SK-N-SH (cell line): ENCODE data around the gene RSRC2. TPM values are rescaled to one million over a fixed set of nuclear protein-coding genes. Genes with fewer than 3 reads are reported as not detected.

ENCODE experiments used
- CTCF ChIA-PET: fragments of 300-600, 350-600 bp; formaldehyde crosslinking; extraction: SDS; loops from one replicate; lab custom pipeline; 2021; lab: Yijun Ruan, JAX
- POLR2A ChIA-PET: fragments of 350-600 bp; sonication (Branson Sonifier 250); formaldehyde crosslinking; extraction: SDS; loops from one replicate; lab custom pipeline; 2020; ENCODE audit warnings: antibody characterized with exemption, inconsistent platforms; lab: Yijun Ruan, JAX
- DNase-seq: peaks from one replicate; pipeline ENCODE4 v3.0.0; 2012
- H2AFZ ChIP-seq: fragments of 200-600 bp; sonication (generic); 2 replicates; pipeline ENCODE4 v1.8.1; 2016; ENCODE audit warnings: antibody characterized with exemption, mild to moderate bottlenecking, low read depth
- H3F3A ChIP-seq: fragments of 200-600 bp; sonication (generic); replicated peaks from 2 replicates; pipeline ENCODE3; 2016; ENCODE audit warnings: antibody characterized with exemption, mild to moderate bottlenecking; ENCODE audit not compliant: insufficient read depth
- H3K27ac ChIP-seq, 2 experiments: fragments of 200-500 bp in 1 of 2; fragments of 200-600 bp in 1 of 2; sonication (Bioruptor generic) in 1 of 2; sonication (generic), shearing (Covaris generic) in 1 of 2; 2 replicates each; pipeline versions ENCODE4 v1.5.1 to v1.6.1; 2014 to 2016; ENCODE audit warnings: low read depth in 2 of 2, inconsistent platforms in 1 of 2, low read length in 1 of 2, mild to moderate bottlenecking in 1 of 2, mixed read lengths in 1 of 2
- H3K27me3 ChIP-seq: fragments of 200-600 bp; sonication (generic), shearing (Covaris generic); 2 replicates; pipeline ENCODE4 v1.6.1; 2016; ENCODE audit warnings: mixed run types; ENCODE audit not compliant: insufficient read depth
- H3K36me3 ChIP-seq, 2 experiments: fragments of 200-500 bp in 1 of 2; fragments of 200-600 bp in 1 of 2; sonication (Bioruptor generic) in 1 of 2; sonication (generic) in 1 of 2; replicated peaks in 1 of 2; 2 replicates each; pipeline versions ENCODE3 to v1.5.1; 2014 to 2016; ENCODE audit warnings: low read length in 1 of 2, mild to moderate bottlenecking in 1 of 2; ENCODE audit not compliant: insufficient read depth in 2 of 2, control insufficient read depth in 1 of 2
- H3K4me1 ChIP-seq, 2 experiments: fragments of 200-500 bp in 1 of 2; fragments of 200-600 bp in 1 of 2; sonication (Bioruptor generic) in 1 of 2; sonication (generic), shearing (Covaris generic) in 1 of 2; 2 replicates each; pipeline versions ENCODE4 v1.5.1 to v1.6.1; 2014 to 2016; ENCODE audit warnings: low read depth in 1 of 2, low read length in 1 of 2, mixed run types in 1 of 2; ENCODE audit not compliant: insufficient read depth in 2 of 2, control insufficient read depth in 1 of 2
- H3K4me2 ChIP-seq: fragments of 200-600 bp; sonication (generic), shearing (Covaris generic); 2 replicates; pipeline ENCODE4 v1.6.1; 2017; ENCODE audit warnings: mixed run types
- H3K4me3 ChIP-seq, 2 experiments: fragments of 200-500 bp in 1 of 2; fragments of 200-600 bp in 1 of 2; sonication (Bioruptor generic) in 1 of 2; sonication (generic), shearing (Covaris generic) in 1 of 2; 2 replicates each; pipeline versions ENCODE4 v1.5.1 to v1.8.1; 2014 to 2016; ENCODE audit warnings: low read depth in 2 of 2, inconsistent platforms in 1 of 2, low read length in 1 of 2, mild to moderate bottlenecking in 1 of 2, mixed read lengths in 1 of 2, moderate library complexity in 1 of 2
- H3K79me2 ChIP-seq: fragments of 200-600 bp; sonication (generic); 2 replicates; pipeline ENCODE4 v1.8.1; 2017; ENCODE audit warnings: mild to moderate bottlenecking; ENCODE audit not compliant: insufficient read depth
- H3K9ac ChIP-seq: fragments of 200-600 bp; sonication (generic); 2 replicates; pipeline ENCODE4 v1.6.1; 2017; ENCODE audit warnings: mixed run types
- H3K9me2 ChIP-seq: fragments of 200-600 bp; sonication (generic); 2 replicates; pipeline ENCODE4 v1.6.1; 2017; ENCODE audit warnings: mixed run types
- H3K9me3 ChIP-seq: fragments of 200-600 bp; sonication (generic); 2 replicates; pipeline ENCODE4 v1.6.1; 2017; ENCODE audit warnings: mixed run types, mild to moderate bottlenecking, moderate library complexity
- H4K20me1 ChIP-seq: fragments of 200-600 bp; sonication (generic); 2 replicates; pipeline ENCODE4 v1.6.1; 2017; ENCODE audit warnings: mild to moderate bottlenecking, mixed run types; ENCODE audit not compliant: insufficient read depth
- CHD2 ChIP-seq: fragments of 150-350 bp; IDR thresholded peaks from 2 replicates; pipeline ENCODE4 v1.6.1; 2018; ENCODE audit warnings: low read length; ENCODE audit not compliant: partially characterized antibody
- CTCF ChIP-seq: fragments of 200-600 bp; sonication (generic); IDR thresholded peaks from 2 replicates; pipeline ENCODE4 v1.6.1; 2017; ENCODE audit warnings: antibody characterized with exemption, mild to moderate bottlenecking, moderate library complexity
- EP300 ChIP-seq, 2 experiments: IDR thresholded peaks; 2 replicates each; pipeline versions ENCODE4 v1.4.0 to v1.6.1; 2012; ENCODE audit warnings: borderline replicate concordance in 1 of 2, low read depth in 1 of 2, low read length in 1 of 2
- EZH2phosphoT487 ChIP-seq: fragments of 200-600 bp; sonication (generic); IDR thresholded peaks from 2 replicates; pipeline ENCODE4 v1.6.1; 2017; ENCODE audit warnings: low read depth, mixed run types, mild to moderate bottlenecking, antibody characterized with exemption, moderate library complexity, borderline replicate concordance
- FOSL2 ChIP-seq: IDR thresholded peaks from 2 replicates; pipeline ENCODE4 v1.4.0; 2012; ENCODE audit warnings: low read depth, mild to moderate bottlenecking, moderate library complexity, borderline replicate concordance
- RCOR1 ChIP-seq: fragments of 150-350 bp; IDR thresholded peaks from 2 replicates; pipeline ENCODE4 v1.6.1; 2017; ENCODE audit warnings: antibody characterized with exemption, low read length
- SIN3A ChIP-seq: IDR thresholded peaks from 2 replicates; pipeline ENCODE4 v1.6.1; 2012; ENCODE audit warnings: low read depth, mild to moderate bottlenecking, low read length, moderate library complexity, borderline replicate concordance
- SMC3 ChIP-seq: IDR thresholded peaks from 2 replicates; pipeline ENCODE4 v1.6.1; 2012; ENCODE audit warnings: low read depth, low read length, improper control_type of control experiment
- TAF1 ChIP-seq: IDR thresholded peaks from 2 replicates; pipeline ENCODE4 v1.6.1; 2012; ENCODE audit warnings: low read depth, mild to moderate bottlenecking, low read length, moderate library complexity, borderline replicate concordance
- TCF12 ChIP-seq: IDR thresholded peaks from 2 replicates; pipeline ENCODE4 v1.4.0; 2012
- YY1 ChIP-seq: IDR thresholded peaks from 2 replicates; pipeline ENCODE4 v1.4.0; 2012; ENCODE audit warnings: low read depth, mild to moderate bottlenecking
- ZBTB33 ChIP-seq: IDR thresholded peaks from 2 replicates; pipeline ENCODE4 v1.4.0; 2012; ENCODE audit warnings: low read depth, borderline replicate concordance
- WGBS: methylation state at CpG from one replicate; pipeline ENCODE4 v1.1.6; 2017; ENCODE audit warnings: low lambda C conversion rate; 5-methylcytosine and 5-hydroxymethylcytosine counted together
- polyA plus RNA-seq, 3 experiments: library from polyadenylated mRNA; depleted of rRNA; stranded (reverse); fragments of >200 nt; gene quantifications; 2 replicates each; pipeline ENCODE4 v1.2.3, GENCODE V29; 2012
- TF ChIP-seq, protein P1 (sequence below): fragments of 150-350 bp; IDR thresholded peaks from 2 replicates; pipeline ENCODE4 v1.6.1; 2017; ENCODE audit warnings: antibody characterized with exemption, low read length, low read depth, borderline replicate concordance

RSRC2 gene
- polyA plus RNA-seq, 1 of the 3 experiments (the other 2 are of a cell fraction), result 24.8 TPM

GRCh38 chr12:122533856-122534255, 7.1 kb upstream of the RSRC2 start:
- H3K4me3 ChIP-seq, result no peak overlapping the region
- H4K20me1 ChIP-seq, result no peaks in the 10 kb centered on the region
- no peak overlapping the region for H2AFZ ChIP-seq
- H3K9me3 ChIP-seq, result no peaks in the 10 kb centered on the region
- peaks cover 4% of the 10 kb centered on the region for H3F3A ChIP-seq
- no peaks in the 10 kb centered on the region for H3K9me2 ChIP-seq
- 94% methylated on average over 2 of the region's 2 CpGs for WGBS
- peaks cover 50% of the 10 kb centered on the region for H3K79me2 ChIP-seq
- H3K4me1 ChIP-seq, result no peaks in the 10 kb centered on the region
- CTCF ChIA-PET, result interaction anchor here (1.0 kb wide), 1 partner anchor 24 kb away, joined by 3 read pairs; no protein-coding TSS in a partner anchor
- H3K27ac ChIP-seq, result no peak overlapping the region
- H3K27me3 ChIP-seq, result no peaks in the 10 kb centered on the region
- POLR2A ChIA-PET, result no interaction called here
- H3K9ac ChIP-seq, result no peak overlapping the region
- TF ChIP-seq, protein P1, sequence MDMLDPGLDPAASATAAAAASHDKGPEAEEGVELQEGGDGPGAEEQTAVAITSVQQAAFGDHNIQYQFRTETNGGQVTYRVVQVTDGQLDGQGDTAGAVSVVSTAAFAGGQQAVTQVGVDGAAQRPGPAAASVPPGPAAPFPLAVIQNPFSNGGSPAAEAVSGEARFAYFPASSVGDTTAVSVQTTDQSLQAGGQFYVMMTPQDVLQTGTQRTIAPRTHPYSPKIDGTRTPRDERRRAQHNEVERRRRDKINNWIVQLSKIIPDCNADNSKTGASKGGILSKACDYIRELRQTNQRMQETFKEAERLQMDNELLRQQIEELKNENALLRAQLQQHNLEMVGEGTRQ, result no peak
- TF ChIP-seq CTCF (no peak), CHD2 (no peak), SIN3A (no peak), TAF1 (no peak), EZH2phosphoT487 (no peak), EP300 (IDR thresholded peaks at IDR 0.05; ENCODE audit: borderline replicate concordance in 1 of 2, low read depth in 1 of 2, low read length in 1 of 2) (no peak), YY1 (no peak), SMC3 (no peak), FOSL2 (no peak), ZBTB33 (no peak), TCF12 (no peak)
- H3K36me3 ChIP-seq, result peaks cover 8 to 35% of the 10 kb centered on the region in 2 experiments
- no peak overlapping the region for H3K4me2 ChIP-seq
- no peak for DNase-seq

DNA sequence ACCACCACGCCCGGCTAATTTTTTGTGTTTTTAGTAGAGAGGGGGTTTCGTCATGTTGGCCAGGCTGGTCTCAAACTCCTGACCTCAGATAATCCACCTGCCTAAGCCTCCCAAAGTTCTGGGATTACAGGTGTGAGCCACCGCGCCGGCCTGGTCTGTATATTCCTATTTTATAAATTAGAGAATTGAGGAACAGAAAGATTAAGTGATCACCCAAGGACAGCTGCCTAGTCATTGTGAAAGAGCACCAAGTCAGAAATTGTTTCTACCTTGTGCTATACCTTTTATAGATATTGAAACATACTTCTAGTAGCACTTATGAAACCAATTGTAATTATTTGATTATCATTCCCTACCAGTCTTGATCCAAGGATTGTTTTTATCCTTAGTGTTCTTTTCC, 2.3 kb upstream of the RSRC2 start:
- 98% methylated on average over 6 of the region's 6 CpGs for WGBS
- H3K27ac ChIP-seq, result no peak overlapping the region
- peaks cover 15% of the 10 kb centered on the region for H4K20me1 ChIP-seq
- no peak for DNase-seq
- H3K9ac ChIP-seq, result no peak overlapping the region
- H3K4me1 ChIP-seq, result peaks cover 4 to 8% of the 10 kb centered on the region in 2 experiments; a peak in 3 of 4 replicates
- peaks cover 9% of the 10 kb centered on the region for H3F3A ChIP-seq
- ChIA-PET CTCF (no interaction called here), POLR2A (no interaction called here)
- no peaks in the 10 kb centered on the region for H3K27me3 ChIP-seq
- H3K36me3 ChIP-seq, result peaks cover 13 to 25% of the 10 kb centered on the region in 2 experiments
- H2AFZ ChIP-seq, result no peak overlapping the region
- H3K9me2 ChIP-seq, result no peaks in the 10 kb centered on the region
- H3K9me3 ChIP-seq, result no peaks in the 10 kb centered on the region
- TF ChIP-seq RCOR1, result no peak
- H3K79me2 ChIP-seq, result peaks cover 86% of the 10 kb centered on the region
- no peak overlapping the region for H3K4me2 ChIP-seq
- no peak overlapping the region for H3K4me3 ChIP-seq
